Midbrain (tissue), 1 donor: ENCODE data around the gene PLA2G4E.

ENCODE experiments used
- DNase-seq: peaks from one replicate; lab custom pipeline; 2025; lab: John Stamatoyannopoulos, UW

PLA2G4E gene

DNA sequence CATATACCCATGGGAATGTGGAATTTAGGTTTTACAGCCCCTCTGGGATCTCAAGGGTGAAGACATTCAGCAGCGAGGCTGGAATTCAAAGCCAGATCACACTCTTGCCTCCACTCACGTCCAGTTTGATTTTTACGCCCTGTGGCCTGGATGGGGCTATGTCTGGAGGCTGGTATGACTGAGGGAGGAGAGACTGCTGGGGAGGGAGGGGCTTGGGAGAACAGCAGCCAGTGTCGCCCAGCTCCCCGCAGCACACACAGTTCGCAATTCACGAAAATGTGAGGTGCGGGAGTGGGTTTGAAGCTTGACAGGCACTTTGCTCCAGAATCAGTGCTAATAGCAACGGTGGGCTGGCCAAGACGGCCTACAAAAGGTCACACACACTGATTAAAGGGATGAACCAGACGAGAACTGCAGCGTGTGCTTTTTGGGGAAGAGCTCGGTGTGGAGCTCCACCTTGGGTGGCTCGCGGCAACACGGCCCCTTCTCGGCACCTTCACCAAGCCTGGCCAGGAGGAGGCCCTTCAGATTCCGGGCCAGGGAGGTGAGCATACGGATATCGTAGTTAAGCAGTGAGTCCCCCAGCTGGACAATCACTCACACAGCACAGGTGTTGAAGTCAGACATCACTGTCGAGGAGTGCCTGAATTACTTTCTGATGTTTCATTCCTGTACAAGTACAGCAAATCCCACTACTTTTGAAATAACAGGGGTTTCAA, 64.9 kb downstream of the PLA2G4E start:
- no peak for DNase-seq

DNA sequence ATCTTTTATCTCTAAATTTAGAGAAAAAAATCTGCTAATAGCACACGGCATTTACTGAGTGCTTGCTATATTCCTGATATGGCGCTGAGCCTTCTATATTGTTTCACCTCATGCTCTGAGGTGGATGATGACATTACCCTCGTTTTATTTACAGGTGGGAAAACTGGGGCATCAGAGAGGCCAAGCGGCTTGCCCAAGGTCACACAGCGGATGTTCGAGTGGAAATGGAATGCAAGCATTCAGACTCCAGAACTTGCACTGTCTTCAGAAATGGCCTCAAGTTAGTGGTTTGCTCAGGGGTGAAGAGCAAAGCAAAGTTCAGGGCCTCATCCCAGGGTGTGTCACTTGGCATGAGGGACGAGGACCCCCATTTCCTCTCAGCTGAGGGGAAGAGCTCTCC, 65.7 kb downstream of the PLA2G4E start:
- no peak for DNase-seq

DNA sequence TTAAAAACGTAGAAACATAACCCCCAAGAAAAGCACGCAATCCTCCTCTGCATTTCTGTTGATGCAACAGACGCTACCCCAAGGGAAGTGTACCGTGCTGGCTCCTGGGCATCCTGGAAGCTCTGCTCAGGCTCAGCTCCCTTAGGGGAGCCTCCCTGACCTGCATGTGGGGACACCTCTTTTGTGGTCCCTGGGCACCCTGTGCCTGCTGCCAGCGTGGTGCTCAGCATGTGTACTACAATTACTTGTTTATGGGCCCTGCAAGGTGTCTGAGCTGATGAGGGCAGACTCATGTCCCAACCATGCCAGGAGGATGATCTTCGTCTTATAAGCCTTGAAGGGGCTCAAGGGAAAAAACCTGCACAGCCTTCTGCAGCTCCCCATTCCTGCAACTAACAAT, 66.8 kb downstream of the PLA2G4E start:
- no peak for DNase-seq

DNA sequence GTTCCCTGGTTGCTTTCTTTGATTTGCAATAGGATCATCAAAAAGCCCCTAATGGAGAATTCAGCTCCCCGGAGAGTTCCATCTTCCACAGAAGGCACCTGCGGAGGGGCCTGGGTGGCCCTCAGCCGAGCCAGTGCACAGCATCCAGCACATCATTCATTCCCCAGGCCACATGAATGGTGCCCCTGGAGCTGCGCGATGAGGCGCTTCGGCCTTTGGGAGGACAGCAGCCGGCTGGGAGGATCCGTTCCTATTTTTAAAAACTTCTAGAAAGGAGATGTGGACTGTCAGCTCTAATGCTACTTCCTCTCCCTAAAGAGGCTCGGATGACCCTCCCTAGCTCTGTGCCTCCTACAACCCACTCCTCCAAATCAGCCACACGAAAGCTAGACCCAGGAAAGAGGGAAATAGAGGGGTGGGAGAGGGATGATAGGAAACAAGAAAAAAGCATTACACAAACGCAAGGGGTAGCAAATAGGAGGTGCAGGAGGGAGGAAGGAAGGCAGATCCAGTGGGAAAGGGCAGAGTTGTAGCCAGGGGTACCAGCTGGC, 68.8 kb downstream of the PLA2G4E start:
- no peak for DNase-seq

DNA sequence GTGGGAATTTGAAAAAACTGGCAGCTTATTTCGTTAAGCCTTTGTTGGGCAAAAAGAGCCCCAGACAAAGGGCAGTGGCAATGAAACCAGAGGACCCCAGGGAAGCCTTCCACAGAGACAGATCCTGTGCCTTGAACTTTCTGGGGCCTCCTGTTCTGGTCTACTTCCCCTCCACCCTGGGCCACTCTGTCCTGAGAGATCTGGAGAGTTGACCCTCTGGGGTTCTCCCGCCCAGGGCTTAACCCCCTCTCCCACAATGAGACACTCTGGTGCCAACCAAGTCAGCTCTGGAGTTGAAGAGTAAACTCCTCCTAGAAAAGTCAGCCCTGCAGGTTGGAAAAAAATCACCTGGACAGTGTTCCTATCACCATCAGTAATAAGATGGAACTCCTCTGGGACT, 69.3 kb downstream of the PLA2G4E start:
- DNase-seq, result no peak

DNA sequence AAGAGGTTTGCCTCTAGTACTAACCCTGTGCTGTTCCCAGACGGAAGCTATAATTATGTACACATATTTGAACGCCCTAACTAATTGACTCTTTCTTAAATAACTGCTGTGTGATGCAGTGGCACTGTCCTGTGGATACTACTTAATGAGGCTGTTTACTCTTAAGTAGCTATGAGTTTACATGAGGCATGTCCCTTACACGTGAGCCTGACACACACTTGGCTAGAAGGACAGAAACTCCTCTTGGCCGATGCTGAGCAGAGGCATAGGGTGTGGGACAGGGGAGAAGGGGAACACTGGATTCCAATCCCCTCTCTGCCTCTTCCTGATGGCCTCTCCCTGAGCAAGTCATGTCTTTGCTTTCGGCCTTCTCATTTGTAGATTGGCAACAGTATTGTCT, 70.4 kb downstream of the PLA2G4E start:
- no peak for DNase-seq

DNA sequence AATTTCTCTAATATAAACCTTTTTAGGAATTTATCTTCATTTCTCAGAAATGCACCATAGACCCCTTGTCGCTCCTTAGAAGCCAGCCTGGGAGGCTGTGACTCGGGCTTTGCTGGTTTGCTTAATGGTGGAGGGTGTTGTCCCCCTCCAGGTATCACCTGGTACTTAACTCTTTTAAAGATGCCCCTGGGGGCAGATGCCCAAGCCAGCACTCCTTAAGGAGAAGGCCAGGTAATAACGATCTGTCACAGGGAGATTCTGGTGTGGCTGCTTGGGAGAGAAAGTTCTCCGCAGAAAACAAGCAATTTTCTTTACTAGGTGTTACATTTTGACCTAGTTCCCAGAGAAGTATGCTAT, 70.7 kb downstream of the PLA2G4E start:
- no peak for DNase-seq

DNA sequence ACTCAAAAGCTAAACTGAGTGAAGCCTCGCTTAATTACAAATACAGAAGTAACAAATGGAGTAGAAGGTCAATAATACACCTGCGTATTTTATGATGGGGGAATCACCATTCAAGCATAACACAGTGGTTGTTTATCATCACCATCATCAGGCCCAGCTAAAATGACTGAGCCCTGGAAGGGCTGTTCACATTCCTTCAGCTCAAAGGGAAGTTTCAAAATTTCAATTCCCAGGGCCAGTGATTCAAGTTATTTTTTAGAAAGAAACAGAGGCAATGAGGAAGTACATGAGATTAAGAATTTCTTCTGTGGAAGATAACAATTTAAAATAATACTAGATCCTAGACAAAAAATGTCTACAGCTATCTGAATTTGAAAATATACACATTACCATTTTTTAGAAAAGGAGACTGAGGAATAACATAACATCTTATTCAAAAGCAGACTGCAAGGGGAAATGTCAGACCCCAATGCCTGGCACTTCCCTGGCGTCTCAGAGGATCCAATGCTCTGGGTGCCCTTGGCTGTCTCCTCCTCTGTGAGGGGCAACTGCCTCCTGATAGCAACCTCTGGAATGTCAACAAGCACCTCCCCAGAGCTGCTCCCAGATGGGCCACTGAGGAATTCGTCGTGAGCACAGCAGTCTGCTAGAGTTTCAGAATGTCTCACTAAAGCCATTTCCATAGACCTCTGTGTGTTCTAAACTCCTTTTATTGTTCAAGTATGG, 71.3 kb downstream of the PLA2G4E start:
- DNase-seq, result no peak

DNA sequence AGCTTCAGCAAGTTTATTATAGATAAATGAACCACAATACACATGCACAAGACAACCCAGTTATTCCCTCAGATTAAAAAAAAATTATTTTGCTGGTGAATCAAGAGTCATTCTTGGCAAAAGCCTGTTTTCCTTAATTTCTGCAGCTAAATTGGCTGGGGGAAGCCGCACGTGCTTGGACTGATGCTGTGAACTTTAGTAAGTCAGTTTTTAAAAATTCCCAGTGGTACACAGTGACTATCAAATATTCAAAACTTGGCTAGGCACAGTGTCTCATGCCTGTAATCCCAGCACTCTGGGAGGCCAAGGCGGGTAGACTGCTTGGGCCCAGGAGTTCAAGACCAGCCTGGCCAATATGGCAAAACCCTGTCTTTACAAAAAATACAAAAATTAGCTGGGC, 72.4 kb downstream of the PLA2G4E start:
- no peak for DNase-seq

DNA sequence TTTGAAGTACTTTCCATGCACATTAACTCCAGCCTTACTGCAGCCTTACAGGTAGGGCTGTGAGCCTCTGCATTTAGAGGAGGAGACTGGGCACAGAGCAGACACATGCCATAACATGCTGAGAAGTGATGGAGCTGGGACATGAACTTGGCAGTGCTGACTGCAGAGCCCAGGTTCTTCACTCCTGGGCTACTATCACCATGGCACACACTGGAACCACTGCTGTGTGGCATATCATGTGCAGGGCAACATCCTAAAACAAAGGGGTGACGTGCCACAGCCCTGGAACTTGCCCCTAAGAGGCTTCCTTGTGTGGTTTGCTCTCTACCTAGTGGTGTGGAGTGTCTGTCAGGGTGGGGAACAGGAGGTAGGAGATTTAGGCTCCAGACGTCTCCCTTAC, 73.9 kb downstream of the PLA2G4E start:
- DNase-seq, result no peak

DNA sequence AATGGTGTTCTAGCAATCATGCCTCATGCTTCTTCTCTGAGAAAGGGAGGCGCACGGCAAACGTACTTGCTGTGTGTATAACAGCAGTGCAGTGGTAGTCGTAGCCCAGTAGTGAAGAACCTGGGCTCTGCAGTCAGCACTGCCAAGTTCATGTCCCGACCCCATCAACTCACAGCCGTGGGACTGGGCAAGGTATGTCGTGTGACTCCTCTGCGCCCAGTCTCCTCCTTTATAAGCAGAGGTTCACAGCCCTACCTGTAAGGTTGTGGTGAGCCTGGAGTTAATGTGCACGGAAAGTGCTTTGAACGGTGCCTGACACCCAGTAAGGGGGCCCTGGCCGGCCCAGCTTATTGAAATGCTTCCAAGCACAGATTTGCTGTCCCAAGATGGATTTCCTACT, 75.1 kb downstream of the PLA2G4E start:
- DNase-seq, result no peak

DNA sequence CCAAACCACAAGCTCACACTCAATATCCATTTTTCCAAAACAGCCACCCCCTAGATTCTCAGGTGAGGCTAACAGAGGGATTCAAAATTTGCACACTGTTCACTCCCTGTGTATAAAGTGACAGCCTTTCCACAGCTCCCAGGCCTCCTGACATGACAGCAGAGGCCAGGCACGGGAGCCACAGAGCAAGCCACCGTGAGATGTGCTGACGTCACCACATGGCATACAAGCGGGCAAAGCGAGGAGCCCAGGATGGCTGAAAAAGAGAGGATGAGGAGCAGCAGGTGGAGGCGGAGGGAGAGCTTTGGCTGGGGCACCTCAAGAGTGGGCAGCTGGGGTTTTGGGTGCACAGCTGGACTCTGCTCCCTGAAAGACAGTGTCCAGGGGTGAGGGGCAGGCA, 75.6 kb downstream of the PLA2G4E start:
- DNase-seq, result no peak

DNA sequence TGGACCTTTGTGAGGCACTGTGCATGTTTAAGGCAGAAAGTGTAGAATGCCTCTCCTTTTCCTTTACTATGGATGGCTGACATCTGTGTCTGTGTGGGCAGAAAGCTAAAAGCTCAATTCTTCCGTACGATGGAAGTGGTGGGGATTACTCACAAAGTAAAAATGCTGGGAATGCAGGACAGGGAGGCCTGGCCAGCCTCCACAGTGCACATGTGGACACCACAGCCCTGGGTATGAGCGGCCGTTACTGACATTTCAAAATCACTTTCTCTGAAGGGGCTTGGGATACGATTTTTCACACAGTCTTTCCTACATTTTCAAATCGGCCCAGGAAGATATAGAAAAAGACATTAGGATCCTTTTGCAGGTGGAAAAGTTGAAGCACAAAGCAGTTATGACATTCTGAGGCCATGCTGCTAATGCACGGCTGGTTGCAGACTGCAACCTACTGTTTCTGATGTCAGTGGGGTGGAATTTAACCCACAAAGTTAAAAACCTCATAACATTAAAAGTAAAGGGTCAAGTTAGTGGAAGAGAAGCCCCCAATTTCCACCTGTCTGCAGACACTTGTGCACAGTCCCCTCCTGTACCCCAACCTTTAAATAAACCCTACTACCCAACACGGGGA, 76.4 kb downstream of the PLA2G4E start:
- no peak for DNase-seq

DNA sequence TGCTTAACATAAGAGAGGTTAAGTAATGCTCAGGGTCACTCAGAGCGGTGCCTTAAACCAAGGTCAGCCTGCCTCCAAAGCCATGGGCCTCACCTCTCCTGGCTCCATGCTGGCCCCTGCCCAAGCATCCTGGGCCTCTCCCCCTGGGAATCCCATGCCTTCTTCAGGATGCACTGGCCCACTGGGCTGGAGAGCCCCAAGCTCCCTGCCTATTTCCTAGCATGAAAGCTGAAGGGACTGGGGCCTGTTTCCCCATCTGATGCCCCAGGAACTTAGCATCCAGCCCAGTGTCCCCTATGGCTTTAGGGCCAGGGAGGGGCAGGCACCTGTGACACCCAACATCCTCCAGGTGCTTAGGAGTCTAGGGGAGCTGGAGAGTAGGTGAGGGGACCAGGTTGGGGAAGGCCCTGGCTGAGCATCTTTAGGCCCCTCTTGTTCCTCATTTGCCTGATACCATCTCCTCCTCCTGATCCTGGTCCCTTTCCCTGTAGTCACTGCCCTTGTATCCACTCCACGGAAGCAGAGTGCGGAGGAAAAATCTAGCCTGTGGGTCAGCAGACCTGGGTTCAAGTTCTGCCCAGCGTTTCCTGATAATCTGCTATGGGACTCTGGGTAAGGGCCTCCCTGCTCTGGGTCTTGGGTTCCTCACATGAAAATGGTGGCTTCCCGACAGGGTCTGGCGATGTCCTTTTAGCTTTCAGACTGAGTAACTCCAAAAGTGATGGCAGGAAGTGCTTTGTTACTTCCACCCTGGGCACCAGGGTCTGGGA, 77.1 kb downstream of the PLA2G4E start:
- DNase-seq, result no peak

DNA sequence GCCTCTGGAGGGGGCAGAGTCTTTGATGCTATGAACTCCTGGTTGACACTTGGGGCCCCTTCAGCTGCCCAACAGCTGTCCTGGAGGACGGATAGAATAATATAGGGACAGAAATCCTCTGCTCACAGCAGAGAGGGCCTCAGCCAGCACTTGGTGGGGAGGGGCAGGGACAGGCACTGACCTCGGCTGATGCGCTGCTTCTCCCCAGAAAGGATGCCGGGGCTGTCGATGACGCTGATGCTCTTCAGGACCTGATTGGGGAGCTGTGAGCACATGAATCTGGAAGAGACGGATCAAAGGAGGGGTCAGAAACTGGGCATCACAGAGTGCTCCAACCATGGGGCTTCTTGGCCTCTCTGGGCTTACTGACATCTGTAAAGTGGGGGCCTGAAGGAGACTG, 78.0 kb downstream of the PLA2G4E start:
- DNase-seq, result no peak

DNA sequence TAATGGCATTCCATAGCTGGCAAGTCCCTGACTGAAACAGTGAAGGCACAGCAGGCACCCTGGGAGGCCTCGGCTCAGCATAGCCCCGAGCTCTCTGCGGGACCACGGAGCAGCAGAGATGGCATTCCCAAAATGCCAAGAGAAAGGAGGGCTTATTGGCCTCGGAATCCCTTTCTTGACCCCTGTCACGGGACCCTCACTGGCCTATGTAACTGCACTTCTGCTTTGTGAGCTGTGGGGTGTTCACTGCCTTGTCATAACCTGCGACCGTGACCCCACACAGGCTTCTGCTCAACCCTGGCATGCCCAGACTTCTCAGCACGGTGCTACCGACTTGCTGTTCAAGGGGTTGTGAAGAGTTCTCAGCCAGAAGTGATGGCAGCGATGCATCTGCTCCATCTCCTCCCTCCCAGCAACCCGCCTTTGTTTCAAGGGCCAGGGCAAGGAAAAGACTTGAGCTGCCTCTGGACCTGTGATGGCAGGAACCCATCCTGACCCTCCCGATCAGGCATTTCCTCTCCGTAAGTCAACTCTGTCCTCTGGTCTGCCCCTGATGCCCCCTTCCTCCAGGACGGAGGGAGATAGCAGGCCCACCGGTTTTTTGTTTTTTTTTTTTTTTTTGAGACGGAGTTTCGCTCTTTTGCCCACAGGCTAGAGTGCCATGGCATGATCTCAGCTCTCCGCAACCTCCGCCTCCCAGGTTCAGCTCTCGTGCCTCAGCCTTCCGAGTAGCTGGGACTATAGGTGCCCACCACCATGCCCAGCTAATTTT, 79.0 kb downstream of the PLA2G4E start:
- DNase-seq, result no peak

DNA sequence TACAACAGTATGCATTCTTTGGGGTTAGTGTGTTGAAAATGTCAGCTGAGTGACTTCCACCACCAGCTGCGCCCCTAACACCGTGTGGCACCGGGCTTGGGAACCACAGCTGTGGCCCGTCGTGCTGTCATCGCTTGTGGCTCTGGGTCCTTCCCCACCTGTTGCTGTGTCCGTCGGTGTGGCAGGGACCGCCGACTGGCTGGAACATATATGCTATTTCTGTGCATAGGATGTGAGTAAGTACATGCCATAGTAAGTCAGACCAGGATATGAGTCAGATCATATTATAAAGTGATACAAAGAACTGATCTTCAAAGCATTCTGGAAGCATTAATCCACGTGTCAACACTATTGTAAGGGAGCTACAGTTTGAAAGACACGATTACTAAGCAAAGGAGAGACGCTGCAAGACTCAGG, 80.4 kb downstream of the PLA2G4E start:
- DNase-seq, result no peak

DNA sequence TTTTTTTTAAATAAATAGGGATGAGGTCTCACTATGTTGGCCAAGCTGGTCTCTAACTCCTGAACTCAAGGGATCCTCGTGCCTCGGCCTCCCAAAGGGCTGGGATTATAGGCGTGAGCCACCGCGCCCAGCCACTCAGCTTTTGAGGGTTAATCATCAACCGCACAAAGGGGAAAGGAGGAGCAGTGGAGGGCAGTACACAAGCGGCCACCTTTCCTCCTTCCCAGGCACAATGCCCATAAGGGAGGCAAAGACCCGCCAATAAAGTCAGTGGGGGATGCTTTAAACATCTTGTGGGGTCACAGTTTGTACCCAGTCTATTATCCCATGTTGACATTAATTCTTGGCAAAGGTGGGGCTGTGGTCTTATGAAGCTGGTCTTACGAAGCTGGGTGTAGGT, 80.9 kb downstream of the PLA2G4E start:
- no peak for DNase-seq

DNA sequence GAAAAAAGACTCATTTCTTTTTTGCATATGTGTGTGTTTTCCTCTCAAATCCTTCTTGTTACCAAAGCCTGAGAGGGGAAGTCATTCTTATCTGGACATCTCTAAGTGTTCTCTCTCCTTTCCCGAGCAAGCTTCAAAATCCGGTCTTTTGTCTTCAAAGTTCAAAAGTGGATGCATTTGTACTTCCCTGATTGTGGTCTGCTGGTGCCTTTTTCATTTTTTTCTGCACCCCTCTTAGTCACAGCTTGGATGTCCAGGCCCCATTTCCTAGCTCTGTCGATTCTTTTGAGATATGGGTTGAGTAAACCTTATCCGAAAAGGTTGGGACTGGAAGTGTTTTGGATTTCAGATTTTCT, 83.3 kb downstream of the PLA2G4E start:
- DNase-seq, result no peak

DNA sequence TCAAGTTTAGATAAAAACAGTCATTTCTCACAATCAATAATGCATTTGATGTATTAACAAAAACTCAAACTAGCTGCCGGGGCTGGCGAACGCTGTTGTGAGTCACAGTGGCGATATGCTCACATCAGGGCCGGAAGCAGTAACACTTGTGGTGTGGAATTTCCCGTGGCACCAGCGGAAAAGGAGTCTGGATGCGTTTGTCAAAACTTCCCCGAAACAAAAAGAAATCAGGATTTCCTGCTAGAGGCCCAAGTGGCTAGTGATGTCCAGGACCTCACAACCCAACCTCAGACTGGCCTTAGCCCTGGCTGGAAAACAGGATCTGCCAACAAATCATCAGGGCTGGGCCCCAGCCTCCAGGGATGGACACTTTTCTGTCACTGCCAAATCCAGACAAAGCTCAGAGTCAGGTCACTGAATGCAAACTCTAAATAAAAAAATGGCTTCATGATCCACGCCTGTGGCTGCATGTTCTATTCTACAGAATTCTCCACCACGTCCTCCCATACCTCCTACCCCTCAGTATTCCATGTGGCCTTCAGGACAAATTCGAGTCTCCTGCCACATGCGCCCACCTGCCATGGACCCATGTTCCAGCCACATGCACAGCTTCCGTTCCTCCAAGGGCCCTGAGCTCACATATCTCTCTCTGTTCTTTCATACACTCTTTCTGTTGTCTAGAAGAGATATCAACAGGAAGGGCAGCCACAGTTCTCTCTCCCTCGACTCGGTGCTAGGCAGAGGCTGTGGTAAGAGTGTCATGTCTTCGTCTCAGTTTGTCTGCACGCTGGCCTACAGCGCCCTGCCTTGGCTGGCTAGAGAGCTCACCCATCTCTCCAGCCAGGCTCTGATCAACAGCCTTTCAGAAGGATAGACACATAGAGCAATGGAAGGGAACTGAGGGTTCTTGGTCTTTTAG, 83.9 kb downstream of the PLA2G4E start:
- DNase-seq, result no peak

DNA sequence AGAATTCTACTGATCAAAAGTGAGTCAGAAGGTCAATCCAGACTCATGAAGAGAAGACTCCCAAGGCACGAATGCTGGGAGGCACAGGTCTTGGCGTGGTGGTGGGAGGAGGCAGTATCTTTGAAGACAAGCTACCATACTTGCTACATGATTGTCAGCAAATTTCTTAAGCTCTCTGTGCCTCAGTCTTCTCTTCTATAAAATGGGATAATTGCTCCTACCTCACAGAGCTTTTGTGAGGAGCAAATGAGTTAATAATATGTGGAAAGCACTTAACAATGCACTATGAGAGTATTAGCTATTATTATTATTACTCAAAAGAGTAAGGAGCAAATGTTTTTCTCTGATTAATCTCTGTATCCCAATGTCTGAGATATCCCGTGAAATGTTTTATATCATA, 84.7 kb downstream of the PLA2G4E start:
- DNase-seq, result no peak
